Measurements from ENCODE around the gene PNPLA7. TPM values are rescaled to one million over a fixed set of nuclear protein-coding genes. Genes with fewer than 3 reads are reported as not detected.

Gene PNPLA7
- total RNA-seq, 1 experiment from 2014 or later = 0.77 TPM

- Histone ChIP-seq H3K9me3 (ENCODE audit: low read length) (no peaks in the 10 kb centered on the region), H3K4me2 (ENCODE audit: low read length) (no peak overlapping the region), H4K20me1 (ENCODE audit: low read length) (no peaks in the 10 kb centered on the region), H3K79me2 (ENCODE audit: low read length) (no peaks in the 10 kb centered on the region), H3K4me1 (ENCODE audit: insufficient read depth, low read length) (0 out of 2 replicates have a peak, but pooled peaks cover 6% of the 10 kb centered on the region), H3K36me3 (ENCODE audit: low read depth, low read length) (no peaks in the 10 kb centered on the region), H3F3A (ENCODE audit: low read length, unreplicated experiment) (no peaks in the 10 kb centered on the region), H3K4me3 (ENCODE audit: low read length) (no peak overlapping the region), H2AFZ (ENCODE audit: low read length) (no peak overlapping the region), H3K27ac (ENCODE audit: low read length) (no peak overlapping the region), H3K9ac (ENCODE audit: low read length) (no peak overlapping the region), H3K27me3 (ENCODE audit: low read length) (no peaks in the 10 kb centered on the region), H3K9me2 (replicated peaks; ENCODE audit: low read length) (no peaks in the 10 kb centered on the region)
- no peak for DNase-seq
- BruUV-seq (replicated peaks) = no TSS peak
- TF ChIP-seq, protein P1, sequence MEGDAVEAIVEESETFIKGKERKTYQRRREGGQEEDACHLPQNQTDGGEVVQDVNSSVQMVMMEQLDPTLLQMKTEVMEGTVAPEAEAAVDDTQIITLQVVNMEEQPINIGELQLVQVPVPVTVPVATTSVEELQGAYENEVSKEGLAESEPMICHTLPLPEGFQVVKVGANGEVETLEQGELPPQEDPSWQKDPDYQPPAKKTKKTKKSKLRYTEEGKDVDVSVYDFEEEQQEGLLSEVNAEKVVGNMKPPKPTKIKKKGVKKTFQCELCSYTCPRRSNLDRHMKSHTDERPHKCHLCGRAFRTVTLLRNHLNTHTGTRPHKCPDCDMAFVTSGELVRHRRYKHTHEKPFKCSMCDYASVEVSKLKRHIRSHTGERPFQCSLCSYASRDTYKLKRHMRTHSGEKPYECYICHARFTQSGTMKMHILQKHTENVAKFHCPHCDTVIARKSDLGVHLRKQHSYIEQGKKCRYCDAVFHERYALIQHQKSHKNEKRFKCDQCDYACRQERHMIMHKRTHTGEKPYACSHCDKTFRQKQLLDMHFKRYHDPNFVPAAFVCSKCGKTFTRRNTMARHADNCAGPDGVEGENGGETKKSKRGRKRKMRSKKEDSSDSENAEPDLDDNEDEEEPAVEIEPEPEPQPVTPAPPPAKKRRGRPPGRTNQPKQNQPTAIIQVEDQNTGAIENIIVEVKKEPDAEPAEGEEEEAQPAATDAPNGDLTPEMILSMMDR (conservative IDR thresholded peaks at IDR 0.05; ENCODE audit: low read depth, low read length) = no peak
- intact Hi-C loops (cut with micrococcal nuclease) = no loop called here
- ATAC-seq = no peak
- CTCF ChIA-PET = no interaction called here
- POLR2A ChIA-PET (ENCODE audit: unreplicated experiment) = no interaction called here
Measured at GRCh38 chr9:137506702-137507171, 43.5 kb downstream of the PNPLA7 start.

DNA sequence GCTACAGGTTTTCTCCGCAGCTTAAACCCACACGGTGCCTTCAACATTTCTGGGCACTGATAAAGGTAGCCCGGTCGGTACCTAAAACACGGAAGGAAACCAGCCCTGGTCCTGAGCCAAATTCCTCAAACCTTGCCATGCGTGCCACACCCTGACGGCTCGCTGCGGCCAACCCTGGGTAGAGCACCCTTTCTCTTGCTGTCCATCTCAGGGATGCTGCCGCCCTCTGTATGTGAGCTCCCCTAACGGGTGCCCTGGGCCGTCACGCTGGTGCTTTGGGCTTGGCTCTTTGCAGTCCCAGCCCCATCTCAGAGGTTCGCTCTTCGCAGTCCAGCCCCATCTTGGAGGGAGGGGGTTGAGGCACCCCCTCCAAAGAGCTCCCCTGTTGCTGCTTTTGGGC lies 43.9 kb downstream of the PNPLA7 start:
- peak; percentile 12 for DNase-seq
- CTCF ChIA-PET = no interaction called here
- H3K9me2 ChIP-seq (replicated peaks; ENCODE audit: low read length) = no peaks in the 10 kb centered on the region

GRCh38 chr9:137505421-137506140 lies 44.6 kb downstream of the PNPLA7 start:
- DNase-seq (no peak), ATAC-seq (no peak)
- Histone ChIP-seq H2AFZ (ENCODE audit: low read length) (no peak overlapping the region), H3K4me1 (ENCODE audit: insufficient read depth, low read length) (0 out of 2 replicates have a peak, but pooled peaks cover 6% of the 10 kb centered on the region), H3F3A (ENCODE audit: low read length, unreplicated experiment) (no peaks in the 10 kb centered on the region), H3K79me2 (ENCODE audit: low read length) (no peaks in the 10 kb centered on the region), H3K4me2 (ENCODE audit: low read length) (no peak overlapping the region), H3K4me3 (ENCODE audit: low read length) (no peak overlapping the region), H3K9ac (ENCODE audit: low read length) (no peak overlapping the region), H3K36me3 (ENCODE audit: low read depth, low read length) (no peaks in the 10 kb centered on the region), H4K20me1 (ENCODE audit: low read length) (no peaks in the 10 kb centered on the region), H3K9me2 (replicated peaks; ENCODE audit: low read length) (no peaks in the 10 kb centered on the region), H3K27me3 (ENCODE audit: low read length) (no peaks in the 10 kb centered on the region), H3K27ac (ENCODE audit: low read length) (no peak overlapping the region), H3K9me3 (ENCODE audit: low read length) (no peaks in the 10 kb centered on the region)
- CTCF ChIA-PET = no interaction called here
- POLR2A ChIA-PET (ENCODE audit: unreplicated experiment) = no interaction called here
- no peak for TF ChIP-seq EZH2 (IDR thresholded peaks at IDR 0.05; ENCODE audit: low read length, unreplicated experiment)
- TF ChIP-seq, protein P1 (conservative IDR thresholded peaks at IDR 0.05; ENCODE audit: low read depth, low read length) = no peak
- TF ChIP-seq EZH2phosphoT487 (IDR thresholded peaks at IDR 0.05; ENCODE audit: borderline replicate concordance, low read length) = no peak
- no TSS peak for BruUV-seq (replicated peaks)
- intact Hi-C loops (cut with micrococcal nuclease) = no loop called here

More for the DNA sequence above, 43.9 kb downstream of the PNPLA7 start:
- POLR2A ChIA-PET (ENCODE audit: unreplicated experiment) = no interaction called here
- Histone ChIP-seq H3K4me2 (ENCODE audit: low read length) (no peak overlapping the region), H3K4me3 (ENCODE audit: low read length) (no peak overlapping the region), H4K20me1 (ENCODE audit: low read length) (no peaks in the 10 kb centered on the region), H3K4me1 (ENCODE audit: insufficient read depth, low read length) (0 out of 2 replicates have a peak, but pooled peaks cover 6% of the 10 kb centered on the region), H3K27ac (ENCODE audit: low read length) (no peak overlapping the region), H3K79me2 (ENCODE audit: low read length) (no peaks in the 10 kb centered on the region), H3F3A (ENCODE audit: low read length, unreplicated experiment) (no peaks in the 10 kb centered on the region), H3K9ac (ENCODE audit: low read length) (no peak overlapping the region), H3K27me3 (ENCODE audit: low read length) (no peaks in the 10 kb centered on the region), H3K9me3 (ENCODE audit: low read length) (no peaks in the 10 kb centered on the region), H2AFZ (ENCODE audit: low read length) (no peak overlapping the region), H3K36me3 (ENCODE audit: low read depth, low read length) (no peaks in the 10 kb centered on the region)
- TF ChIP-seq EZH2 (IDR thresholded peaks at IDR 0.05; ENCODE audit: low read length, unreplicated experiment) (no peak), EZH2phosphoT487 (IDR thresholded peaks at IDR 0.05; ENCODE audit: borderline replicate concordance, low read length) (no peak)
- TF ChIP-seq, protein P1 (conservative IDR thresholded peaks at IDR 0.05; ENCODE audit: low read depth, low read length) = no peak
- peak; percentile 33; the same call in 1 of the 2 replicates for ATAC-seq
- intact Hi-C loops (cut with micrococcal nuclease) = no loop called here
- BruUV-seq (replicated peaks) = no TSS peak
